H1 (cell line): ENCODE measurements around the gene DRD1. TPM values are rescaled to one million over a fixed set of nuclear protein-coding genes. Genes with fewer than 3 reads are reported as not detected.

ENCODE experiments used
- CTCF ChIA-PET: fragments of 300-600 bp; sonication (Branson Sonifier 250); formaldehyde crosslinking; loops from one replicate; lab custom pipeline; 2021; ENCODE audit not compliant: partially characterized antibody; lab: Charles Lee
- POLR2A ChIA-PET: fragments of 300-600 bp; sonication (Branson Sonifier 250); formaldehyde crosslinking; loops from one replicate; lab custom pipeline; 2021; ENCODE audit warnings: inconsistent platforms; ENCODE audit not compliant: partially characterized antibody; lab: Charles Lee
- DNase-seq, 2 experiments: peaks; one replicate each; pipeline versions ENCODE4 v3.0.0 to v3.0.0-alpha.2; 2010 to 2022; ENCODE audit warnings: low spot score in 2 of 2, low read depth in 1 of 2, mixed read lengths in 1 of 2
- FAIRE-seq: peaks from 2 replicates; lab custom pipeline; 2011; peaks lifted over from hg19 to GRCh38; lab: Jason Lieb, UNC
- H2AFZ ChIP-seq: 2 replicates; pipeline ENCODE4 v1.8.1; 2012; ENCODE audit warnings: low read length, inconsistent platforms
- H2AK5ac ChIP-seq: 2 replicates; pipeline ENCODE4 v1.6.1; 2013; ENCODE audit warnings: low read depth, low read length
- H2BK120ac ChIP-seq: replicated peaks from 2 replicates; pipeline ENCODE3; 2013; ENCODE audit warnings: low read depth, low read length, inconsistent platforms
- H2BK12ac ChIP-seq: 2 replicates; pipeline ENCODE4 v1.6.1; 2013; ENCODE audit warnings: low read depth, low read length
- H2BK15ac ChIP-seq: 2 replicates; pipeline ENCODE4 v1.6.1; 2013; ENCODE audit warnings: low read length
- H2BK20ac ChIP-seq: 2 replicates; pipeline ENCODE4 v1.6.1; 2013; ENCODE audit warnings: low read length
- H2BK5ac ChIP-seq: 2 replicates; pipeline ENCODE4 v1.6.1; 2013; ENCODE audit warnings: low read depth, low read length
- H3K14ac ChIP-seq: 2 replicates; pipeline ENCODE4 v1.6.1; 2013; ENCODE audit warnings: inconsistent platforms; ENCODE audit not compliant: insufficient read length
- H3K18ac ChIP-seq: 2 replicates; pipeline ENCODE4 v1.6.1; 2013; ENCODE audit warnings: low read length; ENCODE audit errors: extremely low read depth
- H3K23ac ChIP-seq: 2 replicates; pipeline ENCODE4 v1.6.1; 2013; ENCODE audit warnings: inconsistent platforms; ENCODE audit not compliant: insufficient read length
- H3K23me2 ChIP-seq: 2 replicates; pipeline ENCODE4 v1.6.1; 2013; ENCODE audit warnings: low read depth, low read length
- H3K27ac ChIP-seq: 2 replicates; pipeline ENCODE4 v1.6.1; 2011; ENCODE audit warnings: low read depth, low read length, inconsistent platforms
- H3K27me3 ChIP-seq, 4 experiments: replicated peaks in 1 of 4; 1 replicate in 1 of 4; 2 replicates in 3 of 4; pipeline versions ENCODE4 v1.6.1 to v1.8.1; 2011 to 2013; ENCODE audit warnings: low read length in 3 of 4, mild to moderate bottlenecking in 3 of 4, inconsistent platforms in 2 of 4, mixed read lengths in 2 of 4, moderate library complexity in 1 of 4; ENCODE audit not compliant: control insufficient read depth in 3 of 4, insufficient read depth in 3 of 4; ENCODE audit errors: extremely low read depth in 1 of 4
- H3K36me3 ChIP-seq, 4 experiments: 2 replicates each; pipeline versions ENCODE4 v1.6.1 to v1.8.1; 2011 to 2013; ENCODE audit warnings: mild to moderate bottlenecking in 4 of 4, low read length in 3 of 4, moderate library complexity in 2 of 4, control low read depth in 1 of 4, inconsistent platforms in 1 of 4; ENCODE audit not compliant: insufficient read depth in 4 of 4, control insufficient read depth in 2 of 4
- H3K4ac ChIP-seq: replicated peaks from 2 replicates; pipeline ENCODE3; 2013; ENCODE audit warnings: low read length, low read depth, mixed read lengths, inconsistent platforms; ENCODE audit not compliant: insufficient read length
- H3K4me1 ChIP-seq, 4 experiments: replicated peaks in 1 of 4; 1 replicate in 1 of 4; 2 replicates in 3 of 4; pipeline versions ENCODE4 v1.6.1 to v1.8.1; 2011 to 2013; ENCODE audit warnings: low read length in 3 of 4, inconsistent platforms in 2 of 4, mixed read lengths in 1 of 4; ENCODE audit not compliant: insufficient read depth in 4 of 4, control insufficient read depth in 3 of 4
- H3K4me2 ChIP-seq, 2 experiments: 2 replicates each; pipeline versions ENCODE4 v1.6.1 to v1.8.1; 2011 to 2013; ENCODE audit warnings: low read depth in 2 of 2, low read length in 2 of 2, control low read depth in 1 of 2, inconsistent platforms in 1 of 2, mild to moderate bottlenecking in 1 of 2; ENCODE audit not compliant: insufficient read depth in 1 of 2
- H3K4me3 ChIP-seq, 4 experiments: fragments of 200-600, 300-600 bp in 1 of 4; sonication (generic), shearing (Covaris generic), sonication (Bioruptor Twin) in 1 of 4; 2 replicates each; pipeline versions ENCODE4 v1.5.1 to v1.8.1; 2011 to 2016; ENCODE audit warnings: low read length in 4 of 4, low read depth in 3 of 4, control low read depth in 2 of 4, inconsistent platforms in 2 of 4, mild to moderate bottlenecking in 2 of 4, mixed read lengths in 1 of 4, moderate library complexity in 1 of 4; ENCODE audit not compliant: insufficient read depth in 2 of 4; ENCODE audit errors: extremely low read depth in 1 of 4
- H3K56ac ChIP-seq: replicated peaks from 2 replicates; pipeline ENCODE3; 2013; ENCODE audit warnings: low read depth, mild to moderate bottlenecking, mixed read lengths, low read length, inconsistent platforms; ENCODE audit not compliant: insufficient read length
- H3K79me1 ChIP-seq: 2 replicates; pipeline ENCODE4 v1.6.1; 2013; ENCODE audit warnings: low read depth, low read length, control low read depth
- H3K79me2 ChIP-seq, 2 experiments: 2 replicates each; pipeline versions ENCODE4 v1.6.1 to v1.8.1; 2012 to 2013; ENCODE audit warnings: low read length in 2 of 2, mild to moderate bottlenecking in 2 of 2, inconsistent platforms in 1 of 2; ENCODE audit not compliant: insufficient read depth in 2 of 2, control insufficient read depth in 1 of 2
- H3K9ac ChIP-seq, 4 experiments: replicated peaks in 1 of 4; 1 replicate in 1 of 4; 2 replicates in 3 of 4; pipeline versions ENCODE4 v1.6.1 to v1.8.1; 2011 to 2013; ENCODE audit warnings: low read depth in 3 of 4, low read length in 3 of 4, control low read depth in 2 of 4, mild to moderate bottlenecking in 2 of 4, moderate library complexity in 2 of 4, inconsistent platforms in 1 of 4; ENCODE audit errors: extremely low read depth in 1 of 4
- H3K9me3 ChIP-seq, 2 experiments: 2 replicates each; pipeline versions ENCODE4 v1.6.1 to v1.8.1; 2012 to 2013; ENCODE audit warnings: mild to moderate bottlenecking in 2 of 2, moderate library complexity in 2 of 2, control low read depth in 1 of 2, inconsistent platforms in 1 of 2, low read depth in 1 of 2, low read length in 1 of 2, mixed read lengths in 1 of 2; ENCODE audit not compliant: insufficient read depth in 2 of 2
- H4K20me1 ChIP-seq, 2 experiments: replicated peaks in 1 of 2; 2 replicates each; pipeline versions ENCODE3 to v1.8.1; 2011 to 2013; ENCODE audit warnings: inconsistent platforms in 2 of 2, low read length in 2 of 2, mild to moderate bottlenecking in 1 of 2; ENCODE audit not compliant: insufficient read depth in 2 of 2, control insufficient read depth in 1 of 2
- H4K5ac ChIP-seq: 2 replicates; pipeline ENCODE4 v1.6.1; 2013; ENCODE audit warnings: low read length, low read depth, mixed read lengths, inconsistent platforms; ENCODE audit not compliant: insufficient read length
- H4K8ac ChIP-seq: 2 replicates; pipeline ENCODE4 v1.8.0; 2013; ENCODE audit warnings: mild to moderate bottlenecking, moderate library complexity, low read length, inconsistent platforms; ENCODE audit not compliant: insufficient read depth; ENCODE audit errors: extremely low read depth
- H4K91ac ChIP-seq: replicated peaks from 2 replicates; pipeline ENCODE3; 2013; ENCODE audit warnings: low read length, mixed read lengths, inconsistent platforms; ENCODE audit not compliant: insufficient read length
- BACH1 ChIP-seq: IDR thresholded peaks from 2 replicates; pipeline ENCODE4 v1.6.1; 2012; ENCODE audit warnings: low read length, improper control_type of control experiment
- EZH2 ChIP-seq: fragments of 200-600 bp; sonication (generic); IDR thresholded peaks from 2 replicates; pipeline ENCODE4 v1.7.1; 2012; ENCODE audit warnings: low read depth, mild to moderate bottlenecking, moderate library complexity, low read length, inconsistent platforms; ENCODE audit not compliant: severe bottlenecking
- GTF2F1 ChIP-seq: IDR thresholded peaks from 2 replicates; pipeline ENCODE4 v1.6.1; 2012; ENCODE audit warnings: low read depth, low read length, improper control_type of control experiment, borderline replicate concordance
- JUND ChIP-seq: IDR thresholded peaks from 2 replicates; pipeline ENCODE4 v1.6.1; 2011; ENCODE audit warnings: mild to moderate bottlenecking, improper control_type of control experiment, low read length
- KDM1A ChIP-seq: fragments of 200-600, 300-600 bp; sonication (generic); IDR thresholded peaks from 2 replicates; pipeline ENCODE4 v1.7.1; 2016; ENCODE audit warnings: mild to moderate bottlenecking, low read length, borderline replicate concordance
- POLR2AphosphoS5 ChIP-seq: IDR thresholded peaks from 2 replicates; pipeline ENCODE4 v1.6.1; 2011; ENCODE audit warnings: low read depth, low read length
- SAP30 ChIP-seq: fragments of 300-600 bp; sonication (generic); IDR thresholded peaks from 2 replicates; pipeline ENCODE4 v1.7.1; 2012; ENCODE audit warnings: low read length, moderate library complexity, mild to moderate bottlenecking, inconsistent platforms; ENCODE audit not compliant: insufficient read depth, insufficient replicate concordance
- SIN3A ChIP-seq, 2 experiments: IDR thresholded peaks in 1 of 2; conservative IDR thresholded peaks in 1 of 2; 2 replicates each; pipeline ENCODE4 v1.6.1; 2011 to 2012; ENCODE audit warnings: low read length in 2 of 2, improper control_type of control experiment in 1 of 2, low read depth in 1 of 2, mild to moderate bottlenecking in 1 of 2
- SIX5 ChIP-seq: IDR thresholded peaks from 2 replicates; pipeline ENCODE4 v1.6.1; 2011; ENCODE audit warnings: mild to moderate bottlenecking, low read depth, low read length
- SUZ12 ChIP-seq: fragments of 200-600 bp; sonication (generic); IDR thresholded peaks from 2 replicates; pipeline ENCODE4 v1.6.1; 2012; ENCODE audit warnings: mild to moderate bottlenecking, inconsistent platforms, low read length, moderate library complexity, mixed read lengths
- TAF7 ChIP-seq: optimal IDR thresholded peaks from 2 replicates; pipeline ENCODE3; 2011; ENCODE audit warnings: low read depth, mild to moderate bottlenecking, inconsistent platforms, low read length, moderate library complexity, borderline replicate concordance
- YY1 ChIP-seq: IDR thresholded peaks from 2 replicates; pipeline ENCODE4 v1.6.1; 2011; ENCODE audit warnings: low read depth, mild to moderate bottlenecking, low read length
- WGBS, 2 experiments: shearing (Covaris generic) in 1 of 2; methylation state at CpG; one replicate each; pipeline versions ENCODE4 v1.1.6 to v1.1.7; 2013 to 2015; ENCODE audit warnings: low lambda C conversion rate in 2 of 2, mixed read lengths in 2 of 2, inconsistent platforms in 1 of 2, low coverage in 1 of 2, missing lambda C conversion rate in 1 of 2; ENCODE audit not compliant: insufficient replicate concordance in 2 of 2, insufficient coverage in 1 of 2, insufficient read length in 1 of 2; ENCODE audit errors: extremely low coverage in 1 of 2, missing lambda C conversion rate in 1 of 2; 5-methylcytosine and 5-hydroxymethylcytosine counted together
- polyA plus RNA-seq, 7 experiments: library from polyadenylated mRNA; depleted of rRNA in 3 of 7; stranded (reverse) in 5 of 7; unstranded in 2 of 7; fragments of >200 nt in 5 of 7; fragments of 200-250 nt in 2 of 7; gene quantifications; 1 replicate in 5 of 7; 2 replicates in 1 of 7; 4 replicates in 1 of 7; pipeline versions ENCODE4 v1.2.1 to v1.2.3, GENCODE V29; 2011 to 2013; ENCODE audit warnings: missing spikeins in 2 of 7, mixed read lengths in 2 of 7
- total RNA-seq: library from RNA; stranded (reverse); fragmentation: NEBNext Ultra II Directional; extraction: Animal tissue kit (Norgen Biotek cat#: 25700); gene quantifications from 2 replicates; pipeline ENCODE4 v1.2.1, GENCODE V29; 2021
- TF ChIP-seq, protein P1 (sequence below): IDR thresholded peaks from 2 replicates; pipeline ENCODE4 v1.6.1; 2012; ENCODE audit warnings: inconsistent platforms

Gene DRD1
- total and polyA plus RNA-seq, 2 of the 8 experiments (the other 6 are each of a cell fraction or from before 2014, with no cell fraction given) = 0.03 to 0.19 TPM

DNA sequence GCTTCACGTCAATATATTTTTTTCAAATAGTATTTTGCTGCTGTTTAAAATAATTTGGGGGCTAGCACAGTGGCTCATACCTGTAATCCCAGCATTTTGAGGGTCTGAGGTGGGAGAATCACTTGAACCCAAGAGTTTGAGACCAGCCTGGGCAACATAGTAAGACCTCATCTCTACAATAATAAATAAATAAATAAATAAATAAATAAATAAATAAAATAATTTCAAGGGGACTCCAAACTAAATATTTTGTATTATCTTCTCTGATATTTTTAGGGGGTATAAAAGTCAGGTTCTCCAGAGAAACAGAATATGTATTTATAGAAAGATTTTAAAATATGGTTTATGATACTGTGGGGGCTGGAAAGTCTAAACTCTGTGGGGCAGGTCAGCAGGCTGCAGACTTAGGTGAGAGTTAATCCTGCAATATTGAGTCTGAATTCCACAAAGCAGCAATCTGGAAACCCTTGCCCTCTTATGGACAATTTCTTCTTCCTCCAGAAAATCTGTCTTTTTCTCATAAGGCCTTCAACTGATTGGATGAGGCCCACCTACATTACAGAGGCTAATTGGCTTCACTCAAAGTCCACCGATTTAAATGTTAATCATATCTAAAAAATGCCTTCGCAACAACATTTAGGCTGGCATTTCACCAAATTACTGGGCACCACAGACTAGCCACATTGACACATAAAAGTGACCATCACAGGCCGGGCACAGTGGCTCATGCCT, 53.5 kb downstream of the DRD1 start:
- Histone ChIP-seq H2BK20ac (no peak overlapping the region), H4K91ac (no peak overlapping the region), H3K4me1 (peaks cover 0 to 3% (median 3%) of the 10 kb centered on the region in 4 experiments; a peak in 3 of 7 replicates), H3K79me2 (no peaks in the 10 kb centered on the region), H3K36me3 (no peaks in the 10 kb centered on the region), H2BK15ac (no peak overlapping the region), H2BK5ac (no peak overlapping the region), H4K20me1 (no peaks in the 10 kb centered on the region), H2AK5ac (no peak overlapping the region), H3K4ac (no peak overlapping the region), H3K14ac (no peak overlapping the region), H4K5ac (no peak overlapping the region), H3K23ac (no peak overlapping the region), H3K23me2 (no peaks in the 10 kb centered on the region), H3K56ac (no peak overlapping the region), H2BK12ac (no peak overlapping the region), H3K18ac (no peak overlapping the region), H3K27me3 (no peaks in the 10 kb centered on the region), H3K27ac (no peak overlapping the region), H4K8ac (no peak overlapping the region), H3K4me3 (no peak overlapping the region), H3K4me2 (no peak overlapping the region), H2AFZ (no peak overlapping the region), H3K9me3 (no peaks in the 10 kb centered on the region), H2BK120ac (no peak overlapping the region), H3K9ac (no peak overlapping the region), H3K79me1 (no peaks in the 10 kb centered on the region)
- WGBS, 2 experiments = 99% methylated on average over 4 of the region's 4 CpGs; no CpG with 5 or more reads in 1 of the 2 experiments
- DNase-seq (no peak), FAIRE-seq (no peak)
- ChIA-PET POLR2A (no interaction called here), CTCF (no interaction called here)
- TF ChIP-seq JUND = no peak
- TF ChIP-seq EZH2 = no peak
- TF ChIP-seq KDM1A = no peak
- TF ChIP-seq YY1 = no peak
- no peak for TF ChIP-seq SAP30
- no peak for TF ChIP-seq POLR2AphosphoS5
- TF ChIP-seq TAF7 = no peak
- TF ChIP-seq, protein P1, sequence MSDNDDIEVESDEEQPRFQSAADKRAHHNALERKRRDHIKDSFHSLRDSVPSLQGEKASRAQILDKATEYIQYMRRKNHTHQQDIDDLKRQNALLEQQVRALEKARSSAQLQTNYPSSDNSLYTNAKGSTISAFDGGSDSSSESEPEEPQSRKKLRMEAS = no peak
- no peak for TF ChIP-seq GTF2F1
- no peak for TF ChIP-seq BACH1
- TF ChIP-seq SUZ12 = no peak
- TF ChIP-seq SIN3A (conservative IDR thresholded peaks at IDR 0.05 in 1 of 2, IDR thresholded peaks at IDR 0.05 in 1 of 2; ENCODE audit: low read depth in 1 of 2, low read length in 2 of 2) = no peak
- no peak for TF ChIP-seq SIX5
